Measurements from ENCODE around the gene ABLIM1.

- TF ChIP-seq GATA3 (IDR thresholded peaks at IDR 0.05; ENCODE audit: low read depth, low read length) (no peak), GATA2 (IDR thresholded peaks at IDR 0.05; ENCODE audit: low read depth, low read length) (no peak)
These were observed 26.2 kb upstream of the ABLIM1 start for GRCh38 chr10:114684084-114684821.
